Suprapubic skin (tissue), 3 donors: ENCODE data around the gene EGFL7.

Experiments
- CTCF ChIP-seq, 2 donors: fragments of 200-600 bp in 1 of 2; fragments of 450-650 bp in 1 of 2; sonication (generic) in 1 of 2; IDR thresholded peaks; one replicate each; pipeline ENCODE4 v1.5.1; 2016 to 2019; ENCODE audit warnings: antibody characterized with exemption in 2 of 2, mild to moderate bottlenecking in 1 of 2, moderate library complexity in 1 of 2
- POLR2A ChIP-seq, 2 donors: fragments of 450-650 bp; IDR thresholded peaks; one replicate each; pipeline ENCODE4 v1.6.1; 2017; ENCODE audit warnings: antibody characterized with exemption in 2 of 2, mild to moderate bottlenecking in 2 of 2, moderate library complexity in 2 of 2

DNA sequence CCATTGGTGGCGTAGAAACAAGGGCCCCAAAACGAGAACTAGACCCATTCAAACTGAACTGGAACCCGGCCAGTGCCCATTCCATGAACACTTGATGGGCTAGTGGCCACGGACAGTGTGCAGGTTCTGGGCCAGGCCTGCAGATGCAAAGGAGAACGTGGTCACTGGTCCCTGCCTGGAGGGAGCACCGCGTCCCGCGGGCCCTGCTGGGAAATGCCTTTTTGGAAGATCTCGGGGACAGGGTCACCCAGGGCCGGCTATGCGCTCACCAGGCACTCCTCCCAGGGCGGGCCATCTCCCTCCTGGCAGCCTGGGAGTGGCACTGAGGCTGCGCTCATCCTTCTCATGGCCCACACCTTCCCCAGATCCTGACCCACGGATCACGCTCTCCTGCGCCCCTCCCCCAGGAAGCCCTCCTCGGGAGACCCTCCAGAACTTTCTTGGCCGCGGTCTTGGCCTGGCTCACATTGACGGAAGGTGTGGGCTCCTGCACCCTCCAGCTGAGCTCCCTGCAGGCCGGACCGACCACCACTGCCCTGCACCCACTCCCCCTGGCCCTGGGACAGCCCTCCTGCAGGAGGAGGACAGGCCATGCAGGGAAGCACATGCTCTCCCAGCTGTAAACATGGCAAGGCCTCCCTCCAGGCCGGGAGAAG is 46.9 kb downstream of the EGFL7 start:
- TF ChIP-seq POLR2A (IDR thresholded peaks at IDR 0.05) (no peak), CTCF (IDR thresholded peaks at IDR 0.05) (no peak)
